Activated CD4-positive, alpha-beta T cell treated with anti-CD3 and anti-CD28 coated beads, Interleukin-2, amount 50 U/mL, for 24 hours (primary cell): ENCODE data around the gene PHF3.

Experiments
- DNase-seq, 2 donors: peaks; one replicate each; pipeline ENCODE4 v3.0.0-alpha.2; 2020; ENCODE audit warnings: low read depth in 1 of 2, low spot score in 1 of 2

PHF3 gene

DNA sequence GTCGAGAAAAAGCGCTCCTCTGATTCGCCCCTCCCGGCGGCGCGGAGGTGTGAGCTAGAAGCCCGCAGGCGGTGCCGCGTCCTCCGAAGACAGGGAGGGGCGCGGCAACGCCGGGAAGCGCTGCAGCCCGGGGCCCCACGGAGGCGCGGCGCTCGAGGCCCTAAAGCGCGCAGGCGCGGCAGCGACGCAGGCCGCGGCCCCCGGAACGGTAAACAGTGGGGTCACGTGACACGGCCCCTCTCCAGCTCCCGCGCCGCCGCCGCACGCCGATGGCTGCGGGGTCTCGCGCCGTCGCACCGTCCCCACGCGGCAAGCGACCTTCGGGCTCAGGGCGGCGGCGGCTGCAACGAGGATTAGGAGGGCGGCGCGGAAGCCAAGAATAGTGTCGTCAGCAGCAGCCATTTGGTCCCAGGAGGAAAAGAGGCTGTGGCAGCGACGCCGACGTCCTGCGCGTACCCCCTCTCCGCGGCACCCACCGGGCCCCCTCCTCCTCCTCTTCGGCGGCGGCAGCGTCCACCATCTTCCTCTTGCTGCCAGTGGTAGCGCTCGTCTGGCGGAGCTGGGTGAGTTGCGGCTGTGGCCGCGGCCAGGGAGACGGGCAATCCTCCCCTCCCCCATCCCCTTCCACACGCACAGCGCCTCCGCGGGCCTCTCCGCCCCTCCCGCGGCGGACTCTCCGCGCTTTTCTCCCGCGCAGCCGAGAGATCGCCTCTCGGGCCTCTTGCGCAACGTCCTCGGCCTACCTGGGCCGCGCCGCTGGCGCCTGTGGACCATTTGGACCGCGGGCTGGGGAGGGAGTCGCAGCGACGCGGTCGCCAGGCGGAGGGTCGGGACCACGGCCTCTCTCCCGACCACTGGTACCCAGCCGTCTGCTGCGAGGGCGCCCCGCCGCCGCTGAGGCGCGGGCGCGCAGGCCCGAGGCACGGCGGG is at the start of gene PHF3:
Gene PHF3 (plus strand): TSS at position 215 of the 930 bp plus-strand sequence. CDS start 10,750 bp downstream, outside the sequence.
- DNase-seq, result peak; percentile 73 to 81

DNA sequence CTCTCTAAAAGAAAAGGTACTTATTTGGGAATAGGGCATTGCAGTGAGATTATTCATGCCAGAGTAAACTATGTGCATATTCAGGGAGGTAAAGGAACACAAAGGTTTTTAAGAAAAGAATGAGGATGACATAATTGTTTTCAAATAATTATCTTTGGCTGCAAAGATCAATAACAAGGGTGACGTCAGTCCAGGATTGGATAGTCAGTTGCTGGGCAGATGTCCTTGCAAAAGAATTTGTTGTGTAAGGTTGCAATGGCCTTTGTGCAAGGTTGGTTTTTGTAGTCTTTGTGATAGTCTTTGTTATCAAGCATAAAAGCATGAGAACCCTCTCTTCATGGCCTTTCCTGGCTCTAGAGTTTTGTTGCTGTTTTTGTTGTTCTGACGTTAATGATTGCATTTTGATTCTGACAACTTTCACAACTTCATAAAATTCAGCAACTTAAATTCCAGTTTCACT is 45.6 kb upstream of the PHF3 start:
- DNase-seq, result no peak

- DNase-seq, result no peak
Measured at GRCh38 chr6:63592886-63593285, 42.7 kb upstream of the PHF3 start.

DNA sequence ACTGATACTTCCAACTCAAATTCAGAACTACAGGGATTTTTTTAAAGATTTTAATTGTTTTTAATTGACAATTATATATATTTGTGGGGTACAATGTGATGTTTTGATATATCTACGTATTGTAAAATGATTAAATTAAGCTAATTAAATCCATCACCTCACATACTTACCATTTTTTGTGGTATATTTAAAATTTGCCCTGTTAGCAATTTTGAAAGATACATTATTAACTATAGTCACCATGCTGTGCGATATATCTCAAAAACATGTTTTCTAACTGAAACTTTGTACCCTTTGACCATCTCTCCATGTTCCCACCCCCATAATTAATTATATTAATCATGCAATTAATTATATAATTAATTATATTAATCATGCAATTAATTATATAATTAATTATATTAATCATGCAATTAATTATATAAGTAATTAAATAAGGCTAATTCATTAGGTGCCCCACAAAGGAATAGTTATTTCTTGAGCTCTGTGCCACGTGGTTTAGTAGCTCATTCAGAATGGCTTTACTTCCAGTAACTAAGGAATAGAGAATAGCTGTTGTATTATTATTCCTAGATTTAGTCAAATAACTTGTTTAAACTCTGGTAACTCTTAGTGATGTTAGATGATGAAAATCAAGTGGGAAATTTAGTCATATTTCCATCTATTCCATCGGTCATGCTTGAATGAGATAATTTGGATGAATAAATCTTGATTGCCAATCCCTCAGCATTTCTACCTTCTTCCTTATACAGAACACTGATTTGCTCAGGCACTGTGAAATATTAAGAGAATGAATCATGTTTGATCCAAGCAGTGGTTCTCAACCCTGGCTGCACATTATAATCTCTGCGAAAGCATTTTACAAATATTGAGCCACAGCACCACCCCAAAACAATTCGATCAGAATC is 38.2 kb upstream of the PHF3 start:
- no peak for DNase-seq

DNA sequence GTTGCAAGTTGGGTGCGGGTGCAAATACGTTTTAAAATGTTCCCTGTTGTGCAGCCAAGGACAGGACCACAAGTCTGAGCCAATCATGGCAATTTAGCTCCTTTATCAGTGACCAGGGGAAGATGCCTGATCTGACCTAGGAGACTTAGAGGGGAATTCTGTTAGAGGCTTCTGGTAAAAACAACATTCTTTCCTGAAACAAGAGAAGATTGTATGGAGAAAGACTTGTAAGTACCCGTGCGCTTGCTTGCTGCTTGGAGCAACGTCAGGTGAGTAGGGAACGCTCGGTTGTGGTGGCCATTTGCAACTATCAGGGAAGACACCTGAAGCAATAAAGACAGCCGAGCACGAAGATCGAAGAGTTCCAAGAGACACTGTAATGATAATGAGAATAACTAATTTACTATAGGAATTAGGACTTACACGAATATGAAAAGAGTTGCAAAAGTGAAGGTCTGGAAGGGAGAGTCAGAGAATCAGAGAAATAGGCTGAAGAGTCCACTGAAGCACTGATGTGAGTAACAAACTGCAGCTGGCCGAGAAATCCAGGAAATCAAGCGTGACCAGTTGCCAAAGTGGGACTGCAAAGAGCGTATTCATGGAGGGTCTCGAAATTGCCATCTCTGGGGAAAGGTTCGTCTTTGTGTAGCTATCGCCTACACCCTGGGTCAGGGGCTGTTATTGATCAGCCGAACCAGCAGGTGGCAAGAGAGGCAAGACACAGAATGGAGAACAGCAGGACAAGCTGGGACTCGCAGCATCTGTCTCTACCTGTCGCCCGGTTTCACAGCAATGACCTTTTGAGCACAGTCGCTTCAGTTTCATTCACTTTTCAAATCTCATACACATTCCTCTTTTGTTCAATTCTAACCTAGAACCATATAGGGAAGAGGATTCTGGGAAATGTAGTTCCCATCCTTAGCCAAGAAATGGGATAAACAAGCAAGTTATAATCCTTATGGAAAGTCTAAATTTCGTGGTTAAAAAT is 37.3 kb upstream of the PHF3 start:
- peak; percentile 53 to 75 for DNase-seq

DNA sequence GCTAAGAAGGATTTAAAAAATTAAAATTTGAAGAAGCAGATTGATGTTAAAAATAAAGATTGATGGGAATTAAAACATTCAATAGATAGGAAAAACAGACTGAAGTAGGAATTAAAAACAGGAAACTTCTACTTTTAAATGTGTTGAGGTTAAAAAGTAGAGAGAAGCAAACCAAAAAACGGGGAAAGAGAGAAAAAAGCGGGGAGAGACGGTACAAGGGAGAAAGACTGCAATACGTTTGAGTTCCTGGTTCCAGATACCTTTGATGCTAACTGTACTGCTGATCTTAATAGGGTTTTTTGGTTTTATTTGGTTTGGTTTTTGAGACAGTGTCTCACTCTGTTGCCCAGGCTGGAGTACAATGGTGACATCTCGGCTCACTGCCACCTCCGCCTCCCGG is 36.4 kb upstream of the PHF3 start:
- no peak for DNase-seq

GRCh38 chr6:63600136-63600535 is 35.5 kb upstream of the PHF3 start:
- no peak for DNase-seq

DNA sequence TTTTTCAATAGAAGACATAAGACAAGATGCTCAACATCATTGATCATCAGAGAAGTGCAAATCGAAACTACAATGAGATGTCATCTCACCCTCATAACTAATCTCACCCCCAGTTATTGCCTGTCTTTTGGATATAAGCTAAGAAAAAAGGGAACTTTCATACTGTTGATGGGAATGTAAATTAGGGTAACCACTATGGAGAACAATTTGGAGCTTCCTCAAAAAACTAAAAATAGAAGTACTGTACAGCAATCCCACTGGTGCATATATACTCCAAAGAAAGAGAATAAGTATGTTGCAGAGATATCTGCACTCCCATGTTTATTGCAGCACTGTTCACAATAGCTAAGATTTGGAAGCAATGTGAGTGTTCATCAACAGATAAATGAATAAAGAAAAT is 26.4 kb upstream of the PHF3 start:
- DNase-seq, result no peak

- no peak for DNase-seq
Measured at GRCh38 chr6:63610944-63611343, 24.7 kb upstream of the PHF3 start.

DNA sequence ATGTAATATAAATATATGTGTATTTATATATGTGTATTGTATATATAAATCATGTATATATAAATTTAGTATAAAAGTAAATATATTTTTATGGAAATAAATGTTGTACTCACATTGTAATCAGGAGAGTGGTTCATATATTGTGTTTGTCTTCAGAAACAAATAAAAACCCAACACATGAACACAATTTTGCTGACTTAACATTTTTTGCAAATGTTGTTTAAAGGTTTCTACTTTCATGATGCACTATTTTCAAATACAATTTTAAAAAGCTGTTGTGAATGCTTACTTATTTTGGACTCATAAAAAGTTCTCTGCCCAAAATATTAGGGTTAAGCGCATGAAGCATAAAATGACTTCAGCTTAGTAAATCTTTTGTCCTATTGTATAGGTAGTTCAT is 24.0 kb upstream of the PHF3 start:
- no peak for DNase-seq

DNA sequence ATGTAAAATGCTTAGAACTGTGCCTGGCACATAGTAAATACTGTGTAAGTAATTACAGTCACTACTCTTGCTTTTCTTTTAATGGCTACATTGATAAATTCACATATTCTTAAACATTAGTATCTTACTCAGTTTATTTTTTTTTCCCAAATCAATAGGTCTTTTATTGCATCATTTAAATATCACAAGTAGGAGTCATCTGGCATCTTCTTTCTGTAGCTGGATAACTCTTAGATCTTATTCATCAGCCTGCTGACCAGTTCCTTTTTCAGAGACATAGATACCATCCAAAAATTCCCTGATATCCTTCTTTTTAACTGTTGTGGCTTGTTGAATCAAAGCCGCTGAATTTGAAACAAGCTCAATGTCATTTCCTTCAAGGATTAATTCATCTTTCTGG is 20.0 kb upstream of the PHF3 start:
- no peak for DNase-seq

- no peak for DNase-seq
Measured at GRCh38 chr6:63624091-63624490, 11.5 kb upstream of the PHF3 start.

- DNase-seq, result no peak
Measured at GRCh38 chr6:63630466-63630865, 5.1 kb upstream of the PHF3 start.

DNA sequence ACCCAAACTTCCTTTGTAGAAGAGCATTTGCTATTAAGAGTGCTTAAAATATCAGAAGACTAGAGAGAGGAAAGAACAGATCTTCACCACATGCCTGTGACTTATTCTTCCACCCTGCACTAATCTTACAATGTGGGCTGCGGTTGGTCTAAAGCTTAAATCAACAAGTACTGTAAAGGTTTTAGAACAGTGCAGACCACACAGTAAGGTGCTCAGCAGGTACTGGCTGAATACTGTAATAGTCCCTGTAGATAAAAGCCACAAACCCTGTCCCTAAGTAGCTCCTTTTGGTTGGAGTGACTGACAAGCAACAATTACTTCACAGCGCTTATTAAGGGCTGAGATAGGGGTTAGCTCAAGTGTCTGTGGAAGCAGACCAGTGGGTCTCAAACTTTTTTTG is 972 bp upstream of the PHF3 start:
- DNase-seq, result no peak

DNA sequence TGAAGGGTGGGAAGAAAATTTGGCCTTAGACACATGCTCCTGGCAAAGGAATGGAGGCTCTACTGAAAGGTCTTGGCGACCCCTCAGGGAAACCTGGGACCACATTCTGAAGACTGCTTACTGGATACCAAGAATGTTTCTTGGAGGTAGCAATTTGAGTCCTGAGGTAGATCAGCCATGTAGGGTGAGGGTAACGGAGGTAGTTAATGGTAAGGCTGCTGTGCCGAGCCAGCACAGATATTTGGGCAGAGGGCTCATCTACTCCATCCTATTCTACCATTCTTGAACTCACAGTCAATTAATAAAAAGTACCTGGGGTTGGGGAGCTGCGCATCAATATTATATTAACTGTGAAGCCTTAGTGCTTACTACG is 401 bp upstream of the PHF3 start:
- DNase-seq, result no peak

DNA sequence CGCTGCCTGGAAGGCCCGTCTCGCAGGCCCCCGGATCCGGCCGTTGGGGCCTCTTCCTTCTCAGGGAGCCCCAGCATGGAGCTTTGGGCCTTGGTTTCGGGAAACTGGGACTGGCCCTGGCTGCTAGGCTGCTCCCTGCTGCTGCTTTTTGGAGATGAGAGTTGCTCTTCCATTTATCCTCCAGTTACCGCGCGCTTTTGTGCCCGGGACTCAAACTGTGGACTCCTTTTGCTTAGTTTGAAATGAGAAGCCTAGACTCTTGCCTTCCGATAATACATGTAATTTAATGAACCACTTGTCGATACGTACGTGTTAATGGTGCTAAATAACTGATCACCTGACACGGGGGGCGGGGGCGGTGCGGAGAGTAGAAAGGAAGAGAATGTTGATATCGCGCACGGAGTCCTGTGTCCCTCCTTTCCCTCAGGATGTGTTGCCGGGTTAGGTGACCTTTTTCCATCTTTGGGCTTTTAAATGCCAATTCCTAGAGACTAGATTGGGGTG is 968 bp downstream of the PHF3 start:
- peak; percentile 16 to 39 for DNase-seq

DNA sequence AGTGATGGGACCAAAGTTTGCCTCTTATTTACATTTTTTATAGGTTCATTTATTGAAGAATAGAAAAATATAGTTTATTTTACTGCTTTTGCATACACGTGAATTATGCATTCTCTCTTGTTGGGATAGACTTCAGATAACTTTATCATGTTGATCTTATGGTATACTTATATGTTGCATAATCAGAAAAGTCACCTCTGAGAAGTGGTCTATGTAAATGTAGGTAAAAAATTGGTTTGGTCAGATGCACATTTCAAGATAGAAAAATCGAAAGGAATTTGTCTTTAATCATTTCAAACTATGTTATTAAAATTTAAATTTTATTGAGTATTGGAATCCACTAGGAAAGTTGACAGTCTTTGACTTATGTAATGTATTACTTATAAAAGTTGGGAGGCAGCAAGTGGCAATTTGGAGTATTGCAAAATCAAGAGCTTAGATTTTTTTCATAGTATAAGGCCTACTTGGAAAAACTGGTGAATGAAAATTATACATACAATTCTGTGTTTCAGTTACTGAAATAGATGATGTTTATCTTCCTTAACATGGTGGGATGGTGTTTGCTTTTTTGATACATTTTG is 2.4 kb downstream of the PHF3 start:
- no peak for DNase-seq

- DNase-seq, result no peak
Measured at GRCh38 chr6:63640062-63640461, 4.5 kb downstream of the PHF3 start.

- DNase-seq, result no peak
Measured at GRCh38 chr6:63643862-63644261, 8.3 kb downstream of the PHF3 start.

GRCh38 chr6:63644668-63645326 is 9.2 kb downstream of the PHF3 start:
- DNase-seq, result no peak
